Measurements from ENCODE around the gene LYRM7.

DNA sequence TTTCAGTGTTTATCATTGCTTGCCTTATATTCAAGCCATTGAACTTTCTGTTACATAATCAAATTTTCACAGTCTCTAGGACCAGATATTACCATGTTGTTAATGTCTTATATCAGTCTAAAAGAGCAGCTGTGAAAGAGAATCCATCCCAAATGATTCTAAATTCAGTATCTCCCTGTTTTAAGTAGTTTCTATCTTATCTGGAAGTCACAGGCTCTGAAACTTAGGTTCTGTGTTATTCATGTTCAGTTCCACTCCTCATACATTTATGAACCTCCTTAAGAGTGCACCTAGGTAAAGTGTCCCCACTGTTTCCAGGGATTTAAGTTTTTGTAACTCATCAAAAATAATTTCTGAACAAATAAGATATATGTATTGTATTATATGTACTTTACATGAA, 9.7 kb downstream of the LYRM7 start:
- TF ChIP-seq POLR2AphosphoS5 (IDR thresholded peaks at IDR 0.05) (no peak), POLR2A (IDR thresholded peaks at IDR 0.05) (no peak)
